Breast epithelium (tissue), 4 donors: ENCODE measurements around the gene PIP5KL1. TPM values are rescaled to one million over a fixed set of nuclear protein-coding genes. Genes with fewer than 3 reads are reported as not detected.

ENCODE experiments used
- DNase-seq, 2 donors: peaks; one replicate each; pipeline ENCODE4 v3.0.0-alpha.2; 2019; ENCODE audit warnings: low spot score in 2 of 2
- H3K27ac ChIP-seq, 2 donors: fragments of 200-600 bp; sonication (generic) in 1 of 2; one replicate each; pipeline ENCODE4 v1.5.1; 2016 to 2019; ENCODE audit warnings: mild to moderate bottlenecking in 1 of 2
- H3K27me3 ChIP-seq, 2 donors: fragments of 200-600 bp; sonication (generic) in 1 of 2; one replicate each; pipeline versions ENCODE4 v1.5.1 to v1.6.0; 2017 to 2019; ENCODE audit warnings: control low read depth in 1 of 2, mild to moderate bottlenecking in 1 of 2
- H3K36me3 ChIP-seq: fragments of 200-600 bp; one replicate; pipeline ENCODE4 v1.5.1; 2019
- H3K4me1 ChIP-seq, 2 donors: fragments of 200-600 bp; sonication (generic); one replicate each; pipeline ENCODE4 v1.5.1; 2016 to 2019; ENCODE audit warnings: control low read depth in 1 of 2
- H3K4me3 ChIP-seq, 3 donors: fragments of 200-600 bp; sonication (generic); 1 replicate in 2 of 3; 2 replicates in 1 of 3; pipeline ENCODE4 v1.5.1; 2016 to 2019; ENCODE audit warnings: mild to moderate bottlenecking in 3 of 3, moderate library complexity in 2 of 3
- H3K9me3 ChIP-seq, 2 donors: fragments of 200-600 bp; sonication (generic) in 1 of 2; one replicate each; pipeline ENCODE4 v1.5.1; 2016 to 2019; ENCODE audit warnings: control low read depth in 1 of 2
- CTCF ChIP-seq, 3 donors: fragments of 450-650 bp; IDR thresholded peaks; one replicate each; pipeline ENCODE4 v1.5.1; 2016 to 2017; ENCODE audit warnings: antibody characterized with exemption in 3 of 3, mild to moderate bottlenecking in 3 of 3, moderate library complexity in 3 of 3
- POLR2A ChIP-seq: fragments of 450-650 bp; IDR thresholded peaks from one replicate; pipeline ENCODE4 v1.6.1; 2016; ENCODE audit warnings: antibody characterized with exemption, mild to moderate bottlenecking, moderate library complexity
- POLR2AphosphoS5 ChIP-seq, 3 donors: sonication (generic); formaldehyde crosslinking; IDR thresholded peaks; one replicate each; pipeline ENCODE4 v1.6.1; 2017; ENCODE audit warnings: antibody characterized with exemption in 3 of 3
- intact Hi-C: fragments of 100-400 bp; cut with DNase I; formaldehyde crosslinking; loops from one replicate; pipeline ENCODE4 v1.15.1; 2023; ENCODE audit warnings: low total_unique reads
- total RNA-seq, 3 donors: library from RNA; depleted of rRNA; stranded (reverse); fragments of >200 nt; gene quantifications; one replicate each; pipeline ENCODE4 v1.1.0, GENCODE V29; 2016

The PIP5KL1 gene
- total RNA-seq, 3 donors from 2014 or later, result 2.2 to 10.1 (median 5.2) TPM

GRCh38 chr9:127949827-127950512 is 19.4 kb upstream of the PIP5KL1 start:
- H3K9me3 ChIP-seq, result no peaks in the 10 kb centered on the region
- H3K36me3 ChIP-seq, result no peaks in the 10 kb centered on the region
- DNase-seq, result no peak
- TF ChIP-seq CTCF (IDR thresholded peaks at IDR 0.05) (no peak), POLR2A (no peak), POLR2AphosphoS5 (IDR thresholded peaks at IDR 0.05) (no peak)
- peaks cover 12 to 17% of the 10 kb centered on the region in 2 donors for H3K4me1 ChIP-seq
- no peaks in the 10 kb centered on the region for H3K27me3 ChIP-seq
- intact Hi-C loops, result no loop called here
- H3K4me3 ChIP-seq, result peak overlapping the region in 1 of 3 donors; percentile 18
- H3K27ac ChIP-seq, result peak overlapping the region; percentile 92 to 93

- Histone ChIP-seq H3K27me3 (no peaks in the 10 kb centered on the region), H3K36me3 (no peaks in the 10 kb centered on the region), H3K4me3 (no peak overlapping the region), H3K27ac (peak overlapping the region; percentile 46 to 56), H3K9me3 (no peaks in the 10 kb centered on the region), H3K4me1 (peaks cover 5 to 8% of the 10 kb centered on the region in 2 donors)
- intact Hi-C loops, result no loop called here
- no peak for DNase-seq
- TF ChIP-seq POLR2AphosphoS5 (IDR thresholded peaks at IDR 0.05) (no peak), POLR2A (no peak), CTCF (IDR thresholded peaks at IDR 0.05) (no peak)
Observed at GRCh38 chr9:127947841-127948710, 17.5 kb upstream of the PIP5KL1 start.

- peaks cover 5 to 8% of the 10 kb centered on the region in 2 donors for H3K4me1 ChIP-seq
- TF ChIP-seq POLR2AphosphoS5 (IDR thresholded peaks at IDR 0.05), result no peak
- no peak for TF ChIP-seq POLR2A
- TF ChIP-seq CTCF (IDR thresholded peaks at IDR 0.05), result no peak
- DNase-seq, result no peak
- no peaks in the 10 kb centered on the region for H3K9me3 ChIP-seq
- peak overlapping the region; percentile 31 to 33 for H3K27ac ChIP-seq
- H3K4me3 ChIP-seq, result no peak overlapping the region
- no peaks in the 10 kb centered on the region for H3K36me3 ChIP-seq
- intact Hi-C loops, result no loop called here
- no peaks in the 10 kb centered on the region for H3K27me3 ChIP-seq
Observed at GRCh38 chr9:127946728-127947127, 16.2 kb upstream of the PIP5KL1 start.

GRCh38 chr9:127945942-127946341 is 15.4 kb upstream of the PIP5KL1 start:
- H3K9me3 ChIP-seq, result no peaks in the 10 kb centered on the region
- peaks cover 2 to 9% of the 10 kb centered on the region in 2 donors for H3K4me1 ChIP-seq
- intact Hi-C loops, result no loop called here
- peak overlapping the region; percentile 31 to 33 for H3K27ac ChIP-seq
- H3K4me3 ChIP-seq, result no peak overlapping the region
- no peak for DNase-seq
- TF ChIP-seq CTCF (IDR thresholded peaks at IDR 0.05) (no peak), POLR2A (no peak), POLR2AphosphoS5 (IDR thresholded peaks at IDR 0.05) (no peak)
- no peaks in the 10 kb centered on the region for H3K36me3 ChIP-seq
- no peaks in the 10 kb centered on the region for H3K27me3 ChIP-seq

GRCh38 chr9:127945338-127945737 is 14.8 kb upstream of the PIP5KL1 start:
- H3K4me3 ChIP-seq, result no peak overlapping the region
- H3K36me3 ChIP-seq, result no peaks in the 10 kb centered on the region
- no peaks in the 10 kb centered on the region for H3K27me3 ChIP-seq
- H3K4me1 ChIP-seq, result peaks cover 0 to 9% of the 10 kb centered on the region in 2 donors
- no peak for TF ChIP-seq POLR2AphosphoS5 (IDR thresholded peaks at IDR 0.05)
- no peak for TF ChIP-seq POLR2A
- no peak for TF ChIP-seq CTCF (IDR thresholded peaks at IDR 0.05)
- no peaks in the 10 kb centered on the region for H3K9me3 ChIP-seq
- DNase-seq, result no peak
- peak overlapping the region; percentile 31 to 33 for H3K27ac ChIP-seq
- intact Hi-C loops, result no loop called here
